ENCODE results near the gene POLR2C. TPM values are rescaled to one million over a fixed set of nuclear protein-coding genes. Genes with fewer than 3 reads are reported as not detected.

The POLR2C gene
- total RNA-seq, 1 donor from 2014 or later: 58.0 TPM

DNA sequence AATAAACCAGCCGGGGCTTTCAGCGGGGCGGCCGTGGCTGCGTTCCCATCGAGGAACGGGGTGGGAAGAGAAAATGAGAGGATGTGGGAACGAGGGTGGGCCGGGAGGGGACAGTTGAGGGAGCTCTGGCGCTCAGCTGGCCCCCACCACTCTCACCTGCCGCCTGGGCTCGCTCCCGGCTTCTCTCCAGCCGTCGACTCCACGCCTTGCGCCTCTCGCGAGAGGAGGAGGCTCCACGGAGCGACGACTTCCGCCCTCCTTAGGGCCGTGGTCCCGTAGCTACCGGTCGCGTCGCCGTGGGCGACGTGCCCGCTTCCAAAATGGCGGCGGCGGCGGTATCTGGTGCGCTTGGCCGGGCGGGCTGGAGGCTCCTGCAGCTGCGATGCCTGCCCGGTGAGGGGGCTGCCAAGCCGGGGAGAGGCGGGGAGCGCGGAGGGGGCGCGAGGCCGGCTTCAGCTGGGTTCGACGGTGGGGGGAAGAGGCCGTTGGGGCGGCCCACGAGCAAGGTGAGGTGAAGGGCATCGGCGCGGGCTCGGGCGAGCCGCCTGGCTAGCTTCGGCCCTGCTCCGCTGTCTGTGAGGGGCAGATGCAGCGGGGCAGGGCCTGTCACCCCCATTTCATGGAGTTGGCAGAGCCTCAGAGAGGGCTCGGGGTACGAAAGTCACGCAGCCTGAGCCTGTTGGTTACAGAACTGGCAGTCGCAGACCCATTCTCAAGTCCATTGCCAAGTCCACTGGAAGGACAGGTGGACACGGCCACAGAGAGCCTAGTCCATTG, 15.1 kb upstream of the POLR2C start, which contains the start of the genes CIAPIN1 and COQ9:
Gene CIAPIN1, minus strand, starts transcription at position 200 of the 777 bp plus-strand sequence. CDS start 6,457 bp downstream, outside the sequence.
Gene COQ9, plus strand, starts transcription at position 294 of the 777 bp plus-strand sequence. Its CDS starts 27 bp downstream, at position 321.
- H4K20me1 ChIP-seq (ENCODE audit: insufficient read depth, low read length): peaks cover 14% of the 10 kb centered on the region
- no peaks in the 10 kb centered on the region for H3K9me3 Mint-ChIP-seq (ENCODE audit: unreplicated experiment)
- H3K4me1 Mint-ChIP-seq (ENCODE audit: low read depth, unreplicated experiment): peaks cover 11% of the 10 kb centered on the region
- peak within 1 kb of the TSS; percentile 97 for H3K9ac ChIP-seq (ENCODE audit: low read length)
- H3K9me3 ChIP-seq (ENCODE audit: insufficient read depth, low read depth, low read length): no peaks in the 10 kb centered on the region
- peaks cover 7% of the 10 kb centered on the region for H3K36me3 Mint-ChIP-seq (ENCODE audit: low read depth, unreplicated experiment)
- DNase-seq (ENCODE audit: low read depth): peak; percentile 77
- peak within 1 kb of the TSS; percentile 83 for H3K27ac ChIP-seq (ENCODE audit: low read depth, low read length)
- H3K4me2 ChIP-seq (ENCODE audit: low read length): peak within 1 kb of the TSS; percentile 92
- H3K27me3 Mint-ChIP-seq (ENCODE audit: low read depth, unreplicated experiment): no peaks in the 10 kb centered on the region
- H3K4me3 ChIP-seq (ENCODE audit: insufficient read depth, low read depth, low read length): peak within 1 kb of the TSS; percentile 86
- H3K27me3 ChIP-seq (ENCODE audit: insufficient read depth, low read length): no peaks in the 10 kb centered on the region
- H3K4me3 Mint-ChIP-seq (ENCODE audit: unreplicated experiment): peak within 1 kb of the TSS; percentile 93
- TF ChIP-seq, protein P1, sequence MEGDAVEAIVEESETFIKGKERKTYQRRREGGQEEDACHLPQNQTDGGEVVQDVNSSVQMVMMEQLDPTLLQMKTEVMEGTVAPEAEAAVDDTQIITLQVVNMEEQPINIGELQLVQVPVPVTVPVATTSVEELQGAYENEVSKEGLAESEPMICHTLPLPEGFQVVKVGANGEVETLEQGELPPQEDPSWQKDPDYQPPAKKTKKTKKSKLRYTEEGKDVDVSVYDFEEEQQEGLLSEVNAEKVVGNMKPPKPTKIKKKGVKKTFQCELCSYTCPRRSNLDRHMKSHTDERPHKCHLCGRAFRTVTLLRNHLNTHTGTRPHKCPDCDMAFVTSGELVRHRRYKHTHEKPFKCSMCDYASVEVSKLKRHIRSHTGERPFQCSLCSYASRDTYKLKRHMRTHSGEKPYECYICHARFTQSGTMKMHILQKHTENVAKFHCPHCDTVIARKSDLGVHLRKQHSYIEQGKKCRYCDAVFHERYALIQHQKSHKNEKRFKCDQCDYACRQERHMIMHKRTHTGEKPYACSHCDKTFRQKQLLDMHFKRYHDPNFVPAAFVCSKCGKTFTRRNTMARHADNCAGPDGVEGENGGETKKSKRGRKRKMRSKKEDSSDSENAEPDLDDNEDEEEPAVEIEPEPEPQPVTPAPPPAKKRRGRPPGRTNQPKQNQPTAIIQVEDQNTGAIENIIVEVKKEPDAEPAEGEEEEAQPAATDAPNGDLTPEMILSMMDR (IDR thresholded peaks at IDR 0.05; ENCODE audit: insufficient read depth, low read depth, low read length): no peak
- TF ChIP-seq EZH2 (IDR thresholded peaks at IDR 0.05; ENCODE audit: insufficient read depth, low read length): no peak
- H3K79me2 ChIP-seq (ENCODE audit: insufficient read depth, low read length): peaks cover 71% of the 10 kb centered on the region
- FAIRE-seq: no peak
- peaks cover 6% of the 10 kb centered on the region for H3K36me3 ChIP-seq (ENCODE audit: insufficient read depth, low read length)
- peak within 1 kb of the TSS; percentile 96 for H3K27ac Mint-ChIP-seq (ENCODE audit: unreplicated experiment)
- H2AFZ ChIP-seq (ENCODE audit: low read depth, low read length): peak within 1 kb of the TSS; percentile 86
- peaks cover 14% of the 10 kb centered on the region for H3K4me1 ChIP-seq (ENCODE audit: insufficient read depth, low read length)

DNA sequence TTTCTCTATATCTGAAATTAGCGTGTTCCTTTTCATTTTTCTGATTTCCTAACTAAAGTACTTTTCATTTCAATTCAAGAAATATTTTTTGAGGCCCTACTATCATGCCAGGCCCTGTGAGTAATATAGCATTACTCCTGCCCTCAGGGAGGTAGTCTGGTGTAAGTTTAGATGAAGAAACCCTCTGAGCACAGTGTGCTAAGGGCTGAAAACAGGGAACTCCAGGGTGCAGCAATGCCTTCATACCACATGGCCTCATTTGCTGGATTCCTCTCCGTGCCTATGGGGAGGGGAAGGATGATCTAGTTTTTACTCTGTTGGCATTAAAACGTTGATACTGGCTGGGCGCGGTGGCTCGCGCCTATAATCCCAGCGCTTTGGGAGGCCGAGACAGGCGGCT, 10.5 kb upstream of the POLR2C start:
- Histone ChIP-seq H3K4me1 (ENCODE audit: insufficient read depth, low read length) (peaks cover 7% of the 10 kb centered on the region), H3K27ac (ENCODE audit: low read depth, low read length) (no peak overlapping the region), H3K9ac (ENCODE audit: low read length) (no peak overlapping the region), H3K79me2 (ENCODE audit: insufficient read depth, low read length) (peaks cover 27% of the 10 kb centered on the region), H4K20me1 (ENCODE audit: insufficient read depth, low read length) (no peaks in the 10 kb centered on the region), H3K4me2 (ENCODE audit: low read length) (no peak overlapping the region), H3K27me3 (ENCODE audit: insufficient read depth, low read length) (no peaks in the 10 kb centered on the region), H2AFZ (ENCODE audit: low read depth, low read length) (no peak overlapping the region), H3K36me3 (ENCODE audit: insufficient read depth, low read length) (peaks cover 30% of the 10 kb centered on the region), H3K9me3 (ENCODE audit: insufficient read depth, low read depth, low read length) (no peaks in the 10 kb centered on the region), H3K4me3 (ENCODE audit: insufficient read depth, low read depth, low read length) (no peak overlapping the region)
- no peaks in the 10 kb centered on the region for H3K27me3 Mint-ChIP-seq (ENCODE audit: low read depth, unreplicated experiment)
- H3K36me3 Mint-ChIP-seq (ENCODE audit: low read depth, unreplicated experiment): peaks cover 17% of the 10 kb centered on the region
- no peak overlapping the region for H3K4me3 Mint-ChIP-seq (ENCODE audit: unreplicated experiment)
- DNase-seq (ENCODE audit: low read depth): no peak
- no peak for FAIRE-seq
- H3K4me1 Mint-ChIP-seq (ENCODE audit: low read depth, unreplicated experiment): peaks cover 2% of the 10 kb centered on the region
- H3K9me3 Mint-ChIP-seq (ENCODE audit: unreplicated experiment): no peaks in the 10 kb centered on the region
- TF ChIP-seq EZH2 (IDR thresholded peaks at IDR 0.05; ENCODE audit: insufficient read depth, low read length): no peak
- TF ChIP-seq, protein P1 (IDR thresholded peaks at IDR 0.05; ENCODE audit: insufficient read depth, low read depth, low read length): no peak
- no peak overlapping the region for H3K27ac Mint-ChIP-seq (ENCODE audit: unreplicated experiment)

DNA sequence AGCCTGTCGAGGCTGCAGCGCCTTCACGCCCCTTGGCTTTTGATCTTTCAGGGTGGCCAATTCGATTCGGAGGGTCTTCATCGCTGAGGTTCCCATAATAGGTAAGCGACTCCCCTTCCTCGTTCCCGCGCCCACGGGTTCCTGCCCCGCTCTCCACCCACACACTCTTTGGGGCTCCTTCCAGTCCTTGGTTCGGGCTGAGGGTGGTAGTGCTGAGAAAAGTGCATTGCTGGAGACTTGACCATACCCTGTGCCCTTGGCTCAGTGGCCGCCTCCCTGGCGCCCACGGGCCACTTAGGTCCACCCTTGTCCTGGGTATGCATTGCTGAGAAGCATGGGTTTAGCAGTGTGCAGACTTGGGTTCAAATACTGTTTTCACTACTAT, 491 bp downstream of the POLR2C start:
- peak overlapping the region; percentile 93 for H3K4me3 ChIP-seq (ENCODE audit: insufficient read depth, low read depth, low read length)
- Mint-ChIP-seq H3K36me3 (ENCODE audit: low read depth, unreplicated experiment) (peaks cover 18% of the 10 kb centered on the region), H3K27me3 (ENCODE audit: low read depth, unreplicated experiment) (no peaks in the 10 kb centered on the region), H3K27ac (ENCODE audit: unreplicated experiment) (peak overlapping the region; percentile 58), H3K9me3 (ENCODE audit: unreplicated experiment) (no peaks in the 10 kb centered on the region), H3K4me1 (ENCODE audit: low read depth, unreplicated experiment) (peaks cover 9% of the 10 kb centered on the region), H3K4me3 (ENCODE audit: unreplicated experiment) (peak overlapping the region; percentile 99)
- TF ChIP-seq EZH2 (IDR thresholded peaks at IDR 0.05; ENCODE audit: insufficient read depth, low read length): no peak
- TF ChIP-seq, protein P1 (IDR thresholded peaks at IDR 0.05; ENCODE audit: insufficient read depth, low read depth, low read length): no peak
- peaks cover 26% of the 10 kb centered on the region for H3K36me3 ChIP-seq (ENCODE audit: insufficient read depth, low read length)
- no peak overlapping the region for H2AFZ ChIP-seq (ENCODE audit: low read depth, low read length)
- H3K9me3 ChIP-seq (ENCODE audit: insufficient read depth, low read depth, low read length): no peaks in the 10 kb centered on the region
- H3K4me1 ChIP-seq (ENCODE audit: insufficient read depth, low read length): peaks cover 3% of the 10 kb centered on the region
- H3K4me2 ChIP-seq (ENCODE audit: low read length): peak overlapping the region; percentile 92
- H4K20me1 ChIP-seq (ENCODE audit: insufficient read depth, low read length): peaks cover 34% of the 10 kb centered on the region
- no peak for DNase-seq (ENCODE audit: low read depth)
- H3K27me3 ChIP-seq (ENCODE audit: insufficient read depth, low read length): no peaks in the 10 kb centered on the region
- H3K27ac ChIP-seq (ENCODE audit: low read depth, low read length): peak overlapping the region; percentile 56
- H3K9ac ChIP-seq (ENCODE audit: low read length): peak overlapping the region; percentile 91
- no peak for FAIRE-seq
- peaks cover 37% of the 10 kb centered on the region for H3K79me2 ChIP-seq (ENCODE audit: insufficient read depth, low read length)
